ENCODE results near the gene SUPT20HL2.
"Not testable (repeated sequence)": the region's sequence is repeated elsewhere in the genome, so short reads cannot be mapped to it uniquely, and the experiment has no call there.

SUPT20HL2 gene

DNA sequence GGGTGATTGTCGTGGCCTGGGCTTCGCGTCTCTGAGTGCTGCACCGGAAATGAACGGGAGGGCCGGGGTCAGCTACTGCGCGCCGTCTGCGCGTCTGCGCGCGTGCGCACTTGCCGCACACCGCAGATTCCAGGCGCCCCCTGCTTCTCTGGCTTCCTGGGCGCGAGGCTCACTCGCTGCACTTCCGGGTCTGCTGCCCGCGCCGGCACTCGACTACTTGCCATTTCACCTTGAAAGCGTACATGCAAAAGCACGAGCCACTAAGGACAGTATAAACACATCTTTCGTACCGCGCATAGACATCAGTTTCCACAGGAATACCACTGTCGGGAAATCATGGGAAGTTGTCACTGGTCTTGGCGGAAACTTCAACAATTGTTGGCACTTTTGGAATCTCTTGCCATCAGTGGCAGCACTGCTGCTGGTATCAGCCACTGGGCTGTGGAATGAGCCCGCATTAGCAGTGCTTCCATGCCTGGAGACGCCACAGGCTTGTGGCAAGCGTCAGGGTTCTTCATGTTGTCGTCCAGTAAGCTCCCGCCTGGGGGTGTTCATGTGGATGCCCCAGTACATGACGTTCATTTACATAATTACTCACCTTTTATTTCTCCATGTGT lies at the start of gene SUPT20HL2:
Gene SUPT20HL2, minus strand, starts transcription at position 51 of the 617 bp plus-strand sequence. CDS start 754 bp downstream, outside the sequence.
- no peak for DNase-seq (ENCODE audit: extremely low read depth in 1 of 2, low read depth in 1 of 2)

DNA sequence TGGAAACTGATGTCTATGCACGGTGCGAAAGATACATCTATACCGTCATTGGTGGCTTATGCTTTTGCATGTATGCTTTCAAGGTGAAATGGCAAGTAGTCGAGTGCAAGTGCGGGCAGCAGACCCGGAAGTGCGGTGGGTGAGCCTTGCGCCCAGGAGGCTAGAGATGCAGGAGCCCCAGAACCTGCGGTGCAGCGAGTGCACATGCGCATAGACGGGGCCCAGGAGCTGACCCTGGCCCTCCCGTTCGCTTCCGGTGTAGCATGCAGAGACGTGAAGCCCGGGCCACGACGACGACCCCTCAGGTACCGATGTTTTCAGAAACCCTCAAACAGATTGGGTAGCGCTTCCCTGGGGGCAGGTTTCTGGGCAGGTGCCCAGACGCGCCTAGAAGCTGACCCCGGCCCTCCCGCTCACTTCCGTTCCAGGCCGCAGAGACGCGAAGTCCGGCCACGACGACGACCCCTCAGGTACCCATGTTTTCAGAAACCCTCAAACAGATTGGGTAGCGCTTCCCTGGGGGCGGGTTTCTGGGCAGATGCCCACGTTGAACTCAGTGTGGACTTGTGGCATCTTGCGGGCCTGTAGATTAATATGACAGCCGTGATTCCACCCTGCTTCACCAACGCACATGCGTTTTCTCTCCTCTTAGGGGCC lies 48.3 kb upstream of the SUPT20HL2 start:
- DNase-seq (ENCODE audit: extremely low read depth in 1 of 2, low read depth in 1 of 2) = not testable (repeated sequence)

DNA sequence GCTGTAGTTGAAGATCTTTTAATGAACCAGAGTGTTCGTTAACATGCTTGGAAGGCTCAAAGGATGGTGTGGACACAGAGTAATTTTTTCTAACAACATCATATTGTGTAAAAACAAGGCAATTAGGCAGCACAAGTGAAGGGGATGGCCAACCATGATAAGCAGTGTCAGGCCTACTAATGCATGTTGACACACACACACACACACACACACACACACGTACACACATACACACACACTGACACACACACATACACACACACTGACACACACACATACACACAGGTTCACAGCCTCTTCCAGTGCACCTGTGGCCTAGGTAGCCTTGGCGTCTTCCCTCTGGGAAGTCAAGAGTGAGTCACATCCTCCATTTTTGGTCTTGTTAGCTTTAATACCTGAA lies 46.4 kb upstream of the SUPT20HL2 start, which contains the start of gene SUPT20HL1:
Gene SUPT20HL1, plus strand, starts transcription at position 368 of the 400 bp plus-strand sequence. CDS start 2,122 bp downstream, outside the sequence.
- DNase-seq (ENCODE audit: extremely low read depth in 1 of 2, low read depth in 1 of 2) = no peak

DNA sequence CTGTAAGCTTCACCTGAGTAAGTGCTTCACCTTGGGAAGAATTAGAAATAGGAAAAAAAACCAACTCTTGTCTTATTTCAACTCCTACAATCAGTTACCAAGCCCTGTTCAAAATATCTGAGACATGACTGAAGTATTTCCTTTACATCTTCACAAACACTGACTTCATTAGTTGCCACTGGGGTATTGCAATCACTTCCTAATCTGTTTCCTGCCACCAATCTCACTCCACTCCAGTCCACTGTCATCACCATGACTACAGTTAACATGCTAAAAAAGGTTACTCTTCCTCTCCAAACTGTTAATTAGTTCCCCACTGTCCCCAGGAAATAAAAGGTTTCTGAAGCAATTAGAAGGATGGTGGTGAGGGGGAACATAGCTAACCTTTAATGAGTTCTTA lies 43.2 kb upstream of the SUPT20HL2 start:
- DNase-seq (ENCODE audit: extremely low read depth in 1 of 2, low read depth in 1 of 2) = no peak

DNA sequence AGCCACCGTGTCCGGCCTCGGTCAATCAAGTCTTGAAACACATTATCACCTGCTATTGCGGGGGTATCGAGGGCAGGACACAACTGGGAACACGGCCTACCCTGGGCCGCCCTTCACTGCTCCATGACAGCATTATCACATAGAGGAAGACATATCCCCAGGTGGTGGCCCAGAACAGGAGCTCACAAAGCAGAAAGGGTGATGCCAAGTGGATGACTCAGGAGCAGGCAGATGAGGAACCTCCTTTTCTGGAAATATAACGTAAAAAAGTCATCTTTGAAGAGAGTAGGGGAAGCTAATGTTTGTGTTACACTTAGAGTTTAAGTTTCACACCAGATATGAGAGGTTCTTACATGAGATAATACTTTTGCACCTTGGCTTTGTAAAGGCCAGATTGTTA lies 41.2 kb upstream of the SUPT20HL2 start:
- DNase-seq (ENCODE audit: extremely low read depth in 1 of 2, low read depth in 1 of 2) = no peak

DNA sequence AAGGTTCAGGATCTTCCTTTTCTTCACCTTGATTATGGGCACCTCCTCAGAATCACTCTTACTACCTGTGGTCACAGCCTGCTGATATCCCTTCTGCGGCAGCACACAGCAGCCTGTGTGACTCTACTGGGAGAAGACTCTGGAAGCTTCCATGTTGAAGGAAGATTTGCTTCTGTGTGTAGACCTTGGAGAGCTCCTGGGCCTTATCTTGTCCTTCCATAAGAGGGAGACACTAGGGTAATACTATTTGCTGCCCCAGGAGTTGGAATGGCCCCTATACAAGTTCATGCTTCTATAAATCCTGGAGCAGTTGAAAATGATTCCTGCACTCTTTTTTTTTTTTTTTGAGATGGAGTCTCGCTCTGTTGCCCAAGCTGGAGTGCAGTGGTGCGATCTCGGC lies 36.3 kb upstream of the SUPT20HL2 start:
- no peak for DNase-seq (ENCODE audit: extremely low read depth in 1 of 2, low read depth in 1 of 2)

DNA sequence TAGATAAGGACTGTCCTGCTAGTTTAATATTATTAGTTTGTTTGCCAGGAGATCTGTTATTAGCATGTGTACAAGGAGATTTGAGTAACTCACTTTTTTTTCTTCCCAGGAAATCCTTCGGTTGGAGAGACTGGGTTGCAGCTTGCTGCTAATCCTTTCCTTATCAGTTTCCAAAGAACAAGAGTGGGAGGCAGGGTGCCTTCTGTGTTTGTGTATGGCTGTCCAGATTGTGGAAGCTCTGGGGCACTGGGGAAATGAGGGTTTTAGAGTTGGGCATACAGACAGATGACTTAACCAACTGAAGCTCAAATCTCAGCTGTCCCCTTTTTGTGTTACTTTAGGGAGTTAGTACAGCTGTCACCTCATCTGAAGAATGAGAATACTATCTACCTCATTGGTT lies 34.0 kb upstream of the SUPT20HL2 start:
- DNase-seq (ENCODE audit: extremely low read depth in 1 of 2, low read depth in 1 of 2) = no peak

DNA sequence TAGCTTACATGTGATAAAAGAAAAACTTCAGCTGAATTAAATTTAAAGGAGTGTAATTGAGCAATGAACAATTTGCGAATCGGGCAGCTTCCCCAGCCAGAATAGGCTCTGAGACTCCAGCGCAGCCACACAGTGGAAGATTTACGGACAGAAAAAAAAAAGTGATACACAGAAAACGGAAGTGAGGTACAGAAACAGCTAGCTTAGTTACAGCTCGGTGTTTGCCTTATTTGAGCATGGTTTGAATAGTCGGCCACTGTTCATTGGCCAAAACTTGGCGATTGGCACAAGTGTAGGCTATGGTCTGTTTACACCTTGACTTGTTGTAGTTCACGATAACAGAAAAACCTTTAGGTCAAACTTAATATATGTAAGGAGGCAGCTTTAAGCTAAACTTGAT lies 29.9 kb upstream of the SUPT20HL2 start:
- DNase-seq (ENCODE audit: extremely low read depth in 1 of 2, low read depth in 1 of 2) = no peak

DNA sequence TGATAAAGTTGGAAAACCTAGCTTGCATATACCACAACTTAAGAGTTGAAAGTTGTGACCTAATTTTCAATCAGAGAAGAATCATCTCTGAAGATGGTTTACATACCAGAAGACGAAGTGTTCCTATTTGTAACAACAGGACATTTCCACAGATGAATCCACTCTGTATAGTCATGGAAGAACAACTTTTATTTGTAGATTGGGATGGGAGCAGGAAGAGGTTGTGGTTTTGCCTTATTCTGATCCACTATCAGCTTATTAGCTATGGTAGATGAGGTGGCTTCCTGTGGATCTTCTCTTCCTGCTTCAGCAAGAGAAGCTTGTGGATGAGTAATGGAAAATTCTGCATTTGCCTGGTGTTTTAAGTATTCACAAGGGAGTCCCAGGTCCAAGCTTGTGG lies 27.9 kb upstream of the SUPT20HL2 start:
- no peak for DNase-seq (ENCODE audit: extremely low read depth in 1 of 2, low read depth in 1 of 2)

DNA sequence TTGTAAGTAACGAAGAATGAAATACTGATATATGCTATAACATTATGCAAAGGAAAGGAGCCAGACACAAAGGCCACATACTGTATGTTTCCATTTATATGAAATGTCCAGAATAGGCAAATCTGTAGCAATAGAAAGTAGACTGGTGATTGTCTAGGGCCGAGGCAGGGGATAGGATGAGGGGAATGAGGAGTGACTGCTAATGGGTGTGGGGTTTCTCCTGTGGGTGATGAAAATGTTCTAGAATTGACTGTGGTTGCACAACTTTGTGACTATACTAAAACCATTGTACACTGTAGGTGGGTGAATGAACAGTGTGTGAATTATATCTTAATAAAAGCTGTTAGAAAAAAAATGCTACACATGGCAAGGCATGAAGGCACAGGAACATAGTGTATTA lies 26.6 kb upstream of the SUPT20HL2 start:
- DNase-seq (ENCODE audit: extremely low read depth in 1 of 2, low read depth in 1 of 2) = no peak

DNA sequence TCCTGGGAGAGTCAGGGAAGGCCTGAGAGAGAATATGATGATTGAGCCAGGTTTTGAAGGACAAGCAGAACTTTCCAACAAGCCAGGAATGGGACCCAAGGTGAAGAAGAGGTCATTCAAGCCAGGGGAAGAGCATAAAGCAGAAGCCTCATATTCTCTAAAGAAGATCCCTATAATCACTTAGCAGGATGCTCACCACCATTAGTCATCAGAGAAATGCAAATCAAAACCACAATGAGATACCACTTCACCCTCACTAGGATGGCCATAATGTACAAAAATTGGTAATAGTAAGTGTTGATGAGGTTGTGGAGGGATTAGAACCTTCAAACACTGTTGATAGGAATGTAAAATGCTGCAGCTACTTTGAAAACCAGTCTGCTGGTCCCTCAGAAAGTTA lies 26.0 kb upstream of the SUPT20HL2 start:
- no peak for DNase-seq (ENCODE audit: extremely low read depth in 1 of 2, low read depth in 1 of 2)

DNA sequence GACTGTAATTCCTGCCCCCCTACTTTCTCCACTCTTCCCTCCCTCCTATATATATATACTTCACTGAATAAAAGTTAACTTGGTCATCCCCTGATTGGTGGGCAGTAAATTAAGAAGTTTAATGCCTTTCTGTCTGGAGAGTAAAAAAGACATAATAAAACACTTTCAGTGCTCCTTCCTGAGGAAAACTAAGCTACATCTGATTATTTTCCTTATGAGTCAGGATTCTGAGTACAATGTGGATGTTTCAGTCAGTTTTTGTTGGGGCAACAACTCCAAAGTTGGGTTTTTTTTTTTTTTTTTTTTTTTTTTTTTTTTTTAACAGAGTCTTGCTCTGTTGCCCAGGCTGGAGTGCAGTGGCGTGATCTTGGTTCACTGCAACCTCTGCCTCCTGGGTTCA lies 22.0 kb upstream of the SUPT20HL2 start:
- no peak for DNase-seq (ENCODE audit: extremely low read depth in 1 of 2, low read depth in 1 of 2)

DNA sequence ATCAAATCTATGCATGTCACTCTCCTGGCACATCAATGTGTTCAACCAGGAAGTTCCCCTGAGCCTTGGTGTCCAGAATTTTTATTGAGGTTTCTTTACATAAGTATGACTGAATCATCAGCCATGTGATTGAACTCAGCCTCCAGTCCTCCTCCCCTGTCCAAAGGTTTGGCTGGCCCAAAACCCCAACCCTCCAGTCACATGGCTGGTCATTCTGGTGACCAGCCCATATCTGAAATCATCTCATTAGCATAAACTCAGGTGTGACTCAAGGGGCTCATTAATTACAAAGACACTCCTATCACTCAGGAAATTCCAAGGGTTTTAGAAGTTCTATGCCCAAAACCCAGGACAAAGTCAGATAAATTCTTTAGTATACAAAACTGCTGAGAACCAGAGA lies 20.6 kb upstream of the SUPT20HL2 start:
- DNase-seq (ENCODE audit: extremely low read depth in 1 of 2, low read depth in 1 of 2) = no peak

DNA sequence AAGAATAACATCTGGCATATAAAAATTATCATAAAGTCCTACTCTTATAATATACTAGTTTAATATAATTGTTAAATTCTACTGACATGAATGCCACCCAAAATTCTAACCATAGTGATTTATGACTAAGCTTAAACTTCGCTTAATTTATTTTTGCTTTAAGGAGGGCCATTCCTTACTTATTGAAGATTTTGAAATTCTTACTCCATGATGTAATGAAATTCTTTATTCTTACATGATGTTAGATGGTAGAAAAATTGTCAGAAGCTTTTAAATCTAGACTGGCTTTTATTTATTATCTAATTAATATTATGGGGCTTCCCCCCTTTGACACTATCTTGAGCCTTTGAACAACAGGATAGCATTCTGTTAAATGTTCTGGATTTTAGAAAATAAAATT lies 19.5 kb upstream of the SUPT20HL2 start:
- no peak for DNase-seq (ENCODE audit: extremely low read depth in 1 of 2, low read depth in 1 of 2)

DNA sequence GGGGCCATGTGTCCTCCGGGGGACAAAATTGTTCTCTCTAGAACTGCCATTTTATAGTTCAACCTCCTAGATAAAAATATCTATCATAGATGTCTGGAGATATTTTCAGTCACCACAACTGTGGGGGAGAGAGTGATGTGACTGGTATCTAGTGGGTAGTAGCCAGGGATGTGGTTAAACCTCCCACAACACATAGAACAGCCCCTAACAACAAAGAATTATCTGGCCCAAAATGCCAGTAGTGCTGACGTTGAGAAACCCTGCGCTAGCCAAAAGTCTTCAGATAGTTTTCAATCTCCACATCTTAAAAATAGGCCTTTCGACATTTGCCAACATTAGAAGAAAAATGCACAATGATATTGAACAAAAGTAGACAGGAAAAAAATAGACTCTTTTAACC lies 19.0 kb upstream of the SUPT20HL2 start:
- DNase-seq (ENCODE audit: extremely low read depth in 1 of 2, low read depth in 1 of 2) = no peak

DNA sequence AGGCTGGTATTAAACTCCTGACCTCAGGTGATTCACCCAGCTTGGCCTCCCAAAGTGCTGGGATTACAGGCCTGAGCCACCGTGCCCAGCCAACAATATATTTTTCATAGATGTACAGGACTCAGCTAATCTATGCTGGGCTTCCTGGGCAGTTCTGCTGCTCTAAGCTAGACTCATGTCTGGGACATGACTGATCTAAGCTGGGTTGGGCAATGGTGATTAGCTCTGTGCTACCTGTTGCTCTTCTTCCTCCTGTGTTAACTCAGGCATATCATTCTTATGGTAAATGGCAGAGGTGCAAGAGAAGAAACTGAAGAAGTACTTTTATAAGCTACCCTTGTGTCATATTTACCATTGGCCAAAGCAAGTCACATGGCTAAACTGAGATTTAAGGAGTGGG lies 11.4 kb upstream of the SUPT20HL2 start:
- DNase-seq (ENCODE audit: extremely low read depth in 1 of 2, low read depth in 1 of 2) = no peak

DNA sequence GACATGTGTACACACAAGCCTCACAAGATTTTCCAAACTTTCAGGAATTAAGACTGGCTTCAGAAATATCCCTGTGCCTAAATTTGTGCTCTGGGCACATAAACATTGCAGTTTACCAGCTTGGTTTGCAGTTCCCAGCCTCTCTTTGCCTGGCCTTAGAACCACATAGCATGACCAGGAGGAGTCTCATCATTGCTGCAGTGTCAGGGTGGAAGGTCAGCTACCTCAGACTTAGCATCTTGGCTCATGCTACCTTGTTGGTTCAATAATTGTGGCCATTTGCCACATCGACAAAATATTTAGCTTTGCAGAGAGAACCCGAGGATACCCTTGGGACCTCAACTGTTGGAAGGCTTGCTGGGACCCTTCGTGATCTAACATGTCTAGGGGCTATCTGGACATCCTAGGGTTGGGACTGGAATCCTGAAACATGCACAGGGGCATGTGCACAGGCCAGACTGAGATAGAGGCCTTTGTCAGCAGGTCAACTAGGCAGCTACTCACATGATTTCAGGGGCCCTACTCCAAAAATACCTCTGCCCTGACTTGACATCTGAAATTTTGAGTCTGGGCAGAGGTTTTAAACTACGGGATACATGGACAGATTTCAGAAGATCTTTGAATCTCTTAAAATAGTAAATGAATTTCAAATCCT lies 8.0 kb upstream of the SUPT20HL2 start:
- DNase-seq (ENCODE audit: extremely low read depth in 1 of 2, low read depth in 1 of 2) = no peak

DNA sequence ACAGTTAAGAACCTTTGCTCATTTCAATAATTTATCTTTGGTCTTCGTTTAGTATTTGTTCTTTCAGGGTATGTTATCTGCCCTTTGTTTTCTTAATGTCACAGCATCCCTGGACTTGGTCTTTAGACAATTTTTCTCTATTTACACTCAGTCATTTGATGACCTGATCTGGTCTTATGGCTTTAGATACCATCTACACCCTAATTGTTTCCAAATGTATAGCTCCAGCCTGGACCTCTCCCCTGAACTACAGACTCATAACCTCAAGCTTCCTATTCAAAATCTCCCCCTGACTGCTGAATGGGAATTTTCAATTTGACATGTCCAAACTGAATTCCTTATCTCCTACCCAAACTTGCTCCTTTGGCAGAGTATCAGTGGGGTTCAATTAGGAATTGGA lies 3.7 kb upstream of the SUPT20HL2 start:
- no peak for DNase-seq (ENCODE audit: extremely low read depth in 1 of 2, low read depth in 1 of 2)

DNA sequence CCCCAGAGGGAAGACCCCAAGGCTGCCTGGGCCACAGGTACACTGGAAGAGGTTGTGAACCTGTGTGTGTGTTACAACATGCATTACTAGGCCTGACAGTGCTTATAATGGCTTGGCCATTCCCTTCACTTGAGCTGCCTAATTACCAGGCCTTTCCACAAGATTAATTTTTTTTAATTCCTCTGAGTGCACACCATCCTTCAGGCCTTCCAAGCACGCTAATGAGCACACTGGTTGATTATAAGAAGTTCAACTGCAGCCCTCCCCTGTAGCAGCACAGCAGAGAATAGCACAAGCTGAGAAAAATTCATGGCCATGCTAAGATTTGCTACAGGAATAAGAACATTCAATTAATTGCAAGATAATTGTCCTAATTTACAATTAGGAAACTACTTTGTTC lies 2.2 kb upstream of the SUPT20HL2 start:
- DNase-seq (ENCODE audit: extremely low read depth in 1 of 2, low read depth in 1 of 2) = no peak

DNA sequence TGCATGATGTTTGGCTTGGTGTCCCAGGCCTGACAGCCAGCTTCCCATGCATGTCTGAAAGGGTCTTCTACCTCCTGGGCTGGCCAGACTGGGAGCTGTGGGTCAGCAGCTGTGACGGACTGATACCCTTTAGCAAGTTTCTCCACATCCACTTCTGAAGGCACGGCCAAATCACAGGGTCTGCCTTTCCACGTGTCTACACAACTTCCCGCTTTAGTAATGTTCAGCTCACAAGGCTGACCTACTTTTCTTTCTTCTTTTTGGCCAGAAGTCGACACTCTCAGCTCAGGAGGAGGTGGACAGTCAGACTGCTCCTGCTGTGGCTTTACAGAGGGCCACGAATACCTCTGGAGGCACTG lies 1.6 kb downstream of the SUPT20HL2 start:
- not testable (repeated sequence) for DNase-seq (ENCODE audit: extremely low read depth in 1 of 2, low read depth in 1 of 2)

DNA sequence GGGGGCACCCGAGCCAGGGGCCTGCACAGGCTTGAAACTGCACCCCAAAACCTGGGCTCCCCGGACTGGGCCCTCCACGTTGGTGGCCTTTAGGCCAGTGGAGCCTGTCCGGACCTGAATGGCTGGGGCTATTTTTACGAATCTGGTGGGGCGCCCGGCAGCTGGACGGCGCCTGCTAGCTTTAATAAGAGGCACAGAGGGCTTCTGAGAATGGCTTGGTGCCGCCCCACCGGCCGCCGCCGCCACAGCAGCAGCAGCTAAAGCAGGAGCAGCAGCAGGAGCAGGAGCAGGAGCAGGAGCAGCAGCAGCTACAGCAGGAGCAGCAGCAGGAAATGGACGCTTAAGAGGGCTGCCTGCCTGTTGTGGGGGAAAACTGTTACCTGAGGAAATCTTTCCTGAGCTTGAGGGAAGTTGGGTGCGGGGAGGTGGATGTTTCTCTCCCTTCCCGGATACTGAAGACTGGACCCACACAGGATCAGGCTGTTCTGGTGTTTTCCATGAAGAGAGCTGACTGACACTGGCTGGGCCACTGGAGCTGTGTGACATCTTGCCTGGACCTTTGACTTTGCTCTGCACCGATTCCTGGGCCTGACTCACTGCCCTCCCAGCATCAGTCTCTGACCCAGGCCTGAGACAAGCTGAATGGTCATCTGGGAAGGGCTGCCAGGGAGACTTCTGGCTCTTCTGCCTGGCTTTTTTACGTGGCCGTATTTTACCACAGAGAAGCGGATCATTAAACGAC lies 2.2 kb downstream of the SUPT20HL2 start:
- DNase-seq (ENCODE audit: extremely low read depth in 1 of 2, low read depth in 1 of 2) = not testable (repeated sequence)

DNA sequence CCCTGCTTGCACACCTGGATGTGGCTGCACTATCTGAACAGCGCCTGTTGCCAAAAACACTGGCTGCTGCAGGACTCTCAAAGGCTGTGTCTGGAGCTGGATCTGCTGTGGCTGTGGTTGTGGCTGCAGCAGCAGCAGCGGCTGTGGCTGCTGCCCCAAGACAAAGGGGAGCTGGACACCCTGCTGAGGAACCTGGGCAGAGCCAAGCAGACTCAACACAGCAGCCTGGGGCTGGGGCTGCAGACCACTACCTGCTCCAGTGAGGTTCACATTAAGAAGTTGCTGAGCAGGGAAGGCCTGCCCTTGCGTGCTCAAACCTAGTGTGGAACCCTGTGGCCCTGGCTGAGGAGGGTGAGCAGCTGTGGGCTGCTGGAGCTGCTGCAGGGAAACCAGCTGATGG lies 3.0 kb downstream of the SUPT20HL2 start:
- not testable (repeated sequence) for DNase-seq (ENCODE audit: extremely low read depth in 1 of 2, low read depth in 1 of 2)
